ENCODE data around the gene FABP3. TPM values are rescaled to one million over a fixed set of nuclear protein-coding genes. Genes with fewer than 3 reads are reported as not detected.

Gene FABP3
- polyA plus RNA-seq, 1 donor: 160 TPM

- DNase-seq (ENCODE audit: low read depth): no peak
Observed at GRCh38 chr1:31372051-31372450, 825 bp downstream of the FABP3 start.

GRCh38 chr1:31371121-31371959 lies 1.5 kb downstream of the FABP3 start:
- DNase-seq (ENCODE audit: low read depth): no peak

GRCh38 chr1:31370565-31370964 lies 2.3 kb downstream of the FABP3 start:
- DNase-seq (ENCODE audit: low read depth): no peak

GRCh38 chr1:31370021-31370420 lies 2.9 kb downstream of the FABP3 start:
- DNase-seq (ENCODE audit: low read depth): no peak

GRCh38 chr1:31368611-31369107 lies 4.2 kb downstream of the FABP3 start:
- DNase-seq (ENCODE audit: low read depth): no peak

- DNase-seq (ENCODE audit: low read depth): no peak
Observed at GRCh38 chr1:31366796-31367195, 6.1 kb downstream of the FABP3 start.

- DNase-seq (ENCODE audit: low read depth): no peak
Observed at GRCh38 chr1:31364561-31365250, 8.2 kb downstream of the FABP3 start.

GRCh38 chr1:31362032-31362431 lies 10.8 kb downstream of the FABP3 start:
- no peak for DNase-seq (ENCODE audit: low read depth)

- DNase-seq (ENCODE audit: low read depth): no peak
Observed at GRCh38 chr1:31361607-31362006, 11.3 kb downstream of the FABP3 start.

GRCh38 chr1:31356427-31356826 lies 16.4 kb downstream of the FABP3 start:
- no peak for DNase-seq (ENCODE audit: low read depth)

- DNase-seq (ENCODE audit: low read depth): no peak
Observed at GRCh38 chr1:31354283-31354682, 18.6 kb downstream of the FABP3 start.

- DNase-seq (ENCODE audit: low read depth): no peak
Observed at GRCh38 chr1:31348449-31348848, 24.4 kb downstream of the FABP3 start.

- no peak for DNase-seq (ENCODE audit: low read depth)
Observed at GRCh38 chr1:31346785-31347184, 26.1 kb downstream of the FABP3 start.

GRCh38 chr1:31345635-31346034 lies 27.2 kb downstream of the FABP3 start:
- no peak for DNase-seq (ENCODE audit: low read depth)

GRCh38 chr1:31344503-31344902 lies 28.4 kb downstream of the FABP3 start:
- no peak for DNase-seq (ENCODE audit: low read depth)

GRCh38 chr1:31336687-31337467 lies 36.0 kb downstream of the FABP3 start:
- no peak for DNase-seq (ENCODE audit: low read depth)

GRCh38 chr1:31335007-31335406 lies 37.9 kb downstream of the FABP3 start:
- no peak for DNase-seq (ENCODE audit: low read depth)

GRCh38 chr1:31327381-31327780 lies 45.5 kb downstream of the FABP3 start:
- DNase-seq (ENCODE audit: low read depth): no peak

- DNase-seq (ENCODE audit: low read depth): no peak
Observed at GRCh38 chr1:31326461-31326860, 46.4 kb downstream of the FABP3 start.

GRCh38 chr1:31324992-31325391 lies 47.9 kb downstream of the FABP3 start:
- no peak for DNase-seq (ENCODE audit: low read depth)

GRCh38 chr1:31324093-31324492 lies 48.8 kb downstream of the FABP3 start:
- DNase-seq (ENCODE audit: low read depth): no peak

- DNase-seq (ENCODE audit: low read depth): no peak
Observed at GRCh38 chr1:31318146-31318545, 54.7 kb downstream of the FABP3 start.
